Skeletal muscle satellite cell (primary cell): ENCODE results near the gene TMEM218.
A peak's percentile ranks its signal among the peaks of the same experiment; 100 is the strongest.

Source experiments
- H3K27me3 ChIP-seq: 2 replicates; pipeline ENCODE4 v1.7.0; 2013; ENCODE audit warnings: low read length; ENCODE audit not compliant: control insufficient read depth, insufficient read depth
- H3K36me3 ChIP-seq: 2 replicates; pipeline ENCODE4 v1.7.0; 2013; ENCODE audit warnings: mild to moderate bottlenecking, control low read depth, low read length; ENCODE audit not compliant: insufficient read depth
- H3K4me1 ChIP-seq: 2 replicates; pipeline ENCODE4 v1.7.0; 2013; ENCODE audit warnings: low read length; ENCODE audit not compliant: control insufficient read depth, insufficient read depth
- H3K4me2 ChIP-seq: 2 replicates; pipeline ENCODE4 v1.7.0; 2013; ENCODE audit warnings: mild to moderate bottlenecking, low read length
- H3K4me3 ChIP-seq: 2 replicates; pipeline ENCODE4 v1.7.0; 2013; ENCODE audit warnings: low read length
- H3K9ac ChIP-seq: 2 replicates; pipeline ENCODE4 v1.7.0; 2013; ENCODE audit warnings: mild to moderate bottlenecking, low read depth, low read length, moderate library complexity
- H3K9me3 ChIP-seq: replicated peaks from 2 replicates; pipeline ENCODE4 v1.7.0; 2013; ENCODE audit warnings: mild to moderate bottlenecking, control low read depth, low read length

TMEM218 gene

DNA sequence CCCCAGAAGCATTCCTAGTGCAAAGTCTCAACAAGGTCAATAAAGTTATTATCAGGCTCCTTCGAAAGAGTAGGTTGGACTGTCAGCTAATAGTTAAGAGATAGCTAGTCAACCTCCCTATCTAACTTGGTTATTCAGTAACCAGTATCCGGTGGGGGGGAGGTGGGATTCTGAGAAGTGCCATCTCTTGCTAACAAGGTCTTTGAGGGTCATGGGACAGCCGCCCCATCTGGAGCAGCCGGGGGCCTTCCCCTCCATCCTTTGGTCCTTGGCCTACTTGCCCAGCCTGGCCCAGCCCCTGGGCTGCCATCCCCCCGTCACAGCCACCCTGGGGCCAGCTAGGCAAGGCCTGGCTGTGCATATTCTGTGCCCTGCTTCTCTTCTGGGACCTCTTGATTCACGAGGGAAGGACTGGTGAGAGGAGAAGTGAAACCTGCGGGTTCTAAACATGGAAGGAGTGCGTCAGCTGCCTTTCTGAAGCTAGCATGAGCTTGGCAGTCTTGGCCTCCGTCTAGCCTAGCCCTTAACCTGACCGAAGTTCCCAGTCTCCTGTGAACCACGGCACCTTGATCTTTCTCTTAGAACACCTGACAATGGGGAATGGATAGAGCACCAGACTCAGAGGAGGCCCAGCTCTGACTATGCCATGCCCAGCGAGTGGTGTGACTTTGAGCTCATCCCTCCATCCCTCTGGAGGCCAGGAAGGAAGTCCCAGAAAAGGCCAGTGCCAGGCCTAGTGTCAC, 39.0 kb downstream of the TMEM218 start:
- no peaks in the 10 kb centered on the region for H3K9me3 ChIP-seq
- no peak overlapping the region for H3K4me2 ChIP-seq
- no peaks in the 10 kb centered on the region for H3K27me3 ChIP-seq
- H3K9ac ChIP-seq, result no peak overlapping the region
- H3K4me1 ChIP-seq, result peaks cover 24% of the 10 kb centered on the region
- no peak overlapping the region for H3K4me3 ChIP-seq
- no peaks in the 10 kb centered on the region for H3K36me3 ChIP-seq

DNA sequence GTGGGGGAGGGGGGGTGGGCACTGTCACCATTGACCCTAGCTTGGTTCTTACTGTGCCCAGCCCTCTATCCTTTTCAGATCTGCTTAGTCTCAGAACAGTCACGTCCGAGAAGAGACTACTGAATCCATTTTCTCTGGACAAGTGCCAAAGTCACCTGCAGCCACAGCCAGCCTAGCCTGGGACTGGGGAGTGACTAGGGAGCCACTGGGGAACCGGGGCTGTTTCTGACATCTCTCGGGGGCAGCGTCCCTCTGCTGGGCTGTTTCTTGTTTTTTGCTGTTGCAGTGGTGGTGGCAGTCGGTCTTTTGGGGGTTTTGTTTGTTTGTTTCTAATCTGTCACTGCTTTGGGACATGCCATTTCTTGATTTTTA, 39.6 kb downstream of the TMEM218 start:
- no peaks in the 10 kb centered on the region for H3K27me3 ChIP-seq
- H3K4me3 ChIP-seq, result no peak overlapping the region
- H3K4me1 ChIP-seq, result peaks cover 24% of the 10 kb centered on the region
- no peak overlapping the region for H3K9ac ChIP-seq
- no peak overlapping the region for H3K4me2 ChIP-seq
- H3K36me3 ChIP-seq, result no peaks in the 10 kb centered on the region
- H3K9me3 ChIP-seq, result no peaks in the 10 kb centered on the region

DNA sequence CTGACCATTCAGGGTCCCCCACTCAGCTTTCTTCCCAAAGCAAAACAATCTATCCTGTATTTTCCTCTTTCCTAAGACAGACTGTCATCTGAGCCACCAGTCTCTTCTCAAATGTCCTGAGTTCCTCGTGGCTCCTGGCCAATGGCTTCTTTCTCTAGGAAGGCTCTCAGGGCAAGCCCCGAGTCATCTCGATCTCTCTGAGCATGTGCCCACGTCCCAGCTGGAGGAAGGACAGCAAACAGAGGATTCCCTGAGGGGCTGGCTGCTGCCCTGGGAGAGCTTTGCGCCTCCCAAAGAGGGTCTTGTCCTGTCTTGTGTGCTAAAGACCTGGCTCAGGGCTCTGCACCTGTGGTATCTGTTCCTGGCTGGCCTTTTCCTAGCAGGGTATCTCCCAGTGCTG, 40.0 kb downstream of the TMEM218 start:
- Histone ChIP-seq H3K4me3 (no peak overlapping the region), H3K9ac (no peak overlapping the region), H3K27me3 (no peaks in the 10 kb centered on the region), H3K9me3 (no peaks in the 10 kb centered on the region), H3K36me3 (no peaks in the 10 kb centered on the region), H3K4me2 (peak overlapping the region; percentile 42), H3K4me1 (peaks cover 24% of the 10 kb centered on the region)

DNA sequence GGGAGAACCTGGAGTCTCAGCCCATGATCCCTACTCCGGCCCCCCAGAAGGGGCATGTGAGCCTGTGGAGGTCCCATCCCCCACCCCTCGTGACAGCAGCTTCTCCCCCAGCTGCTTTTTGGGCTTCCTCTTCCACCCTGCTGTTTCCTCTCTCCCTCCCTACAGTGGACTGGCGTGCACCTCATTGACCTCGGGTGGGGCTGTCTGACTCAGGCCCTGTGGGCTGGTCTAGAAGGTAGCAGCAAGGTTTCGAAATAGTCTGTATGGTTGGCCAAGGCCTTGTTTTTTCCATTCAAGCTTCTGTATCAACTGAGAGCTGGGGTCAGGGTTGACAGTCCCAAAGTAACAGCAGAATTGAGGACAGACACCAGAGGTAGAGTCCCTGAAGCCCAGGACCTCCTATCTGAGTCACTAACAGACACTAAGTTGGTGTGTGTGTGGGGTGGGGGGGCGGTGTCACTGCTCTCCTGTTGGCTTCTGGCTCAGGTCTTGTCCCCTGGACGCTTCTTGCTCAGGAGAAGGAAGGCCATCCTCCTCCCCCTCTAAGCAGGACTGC, 40.6 kb downstream of the TMEM218 start:
- peaks cover 24% of the 10 kb centered on the region for H3K4me1 ChIP-seq
- H3K36me3 ChIP-seq, result no peaks in the 10 kb centered on the region
- H3K4me3 ChIP-seq, result no peak overlapping the region
- no peaks in the 10 kb centered on the region for H3K9me3 ChIP-seq
- no peaks in the 10 kb centered on the region for H3K27me3 ChIP-seq
- no peak overlapping the region for H3K9ac ChIP-seq
- peak overlapping the region; percentile 42 for H3K4me2 ChIP-seq

DNA sequence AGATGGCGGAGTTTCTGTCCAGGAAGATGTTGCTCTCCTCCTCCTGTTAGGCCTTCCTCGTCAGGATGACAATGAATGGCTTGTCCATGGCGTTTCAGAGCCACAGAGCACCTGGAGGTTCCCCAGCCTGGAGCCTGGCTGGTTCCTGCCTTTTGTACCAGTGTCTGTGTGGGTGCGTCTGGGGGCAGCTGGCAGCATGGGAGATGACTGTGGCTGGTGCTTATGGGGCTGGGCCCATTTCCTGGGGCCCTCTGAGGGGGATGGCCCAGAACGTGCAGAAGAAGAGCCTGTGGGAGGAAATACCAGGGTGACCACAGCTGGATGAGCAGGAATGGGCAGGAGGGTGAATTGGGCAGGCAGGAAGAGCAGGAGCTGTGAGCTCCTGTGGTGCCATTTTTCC, 41.6 kb downstream of the TMEM218 start:
- Histone ChIP-seq H3K4me1 (peaks cover 24% of the 10 kb centered on the region), H3K36me3 (no peaks in the 10 kb centered on the region), H3K9ac (no peak overlapping the region), H3K4me2 (no peak overlapping the region), H3K27me3 (no peaks in the 10 kb centered on the region), H3K9me3 (no peaks in the 10 kb centered on the region), H3K4me3 (no peak overlapping the region)

DNA sequence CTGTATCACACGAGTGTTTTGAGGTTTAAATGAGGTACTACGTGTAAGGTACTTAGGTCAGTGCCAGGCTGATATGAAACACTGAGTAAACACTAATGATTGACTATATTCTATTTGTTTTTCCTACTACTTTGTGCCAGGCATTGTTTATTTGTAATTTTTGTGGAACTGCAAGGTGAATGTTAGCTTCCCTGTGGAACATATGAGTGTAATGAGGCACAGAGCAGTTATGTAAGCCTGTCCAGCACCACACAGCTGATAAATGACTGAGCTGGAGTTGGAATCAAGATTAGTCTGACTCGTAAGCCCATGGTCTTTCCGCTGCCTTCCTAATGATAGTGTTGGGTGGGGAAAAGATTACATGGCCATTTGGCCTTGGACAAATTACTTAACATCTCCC, 42.4 kb downstream of the TMEM218 start:
- no peak overlapping the region for H3K4me3 ChIP-seq
- no peaks in the 10 kb centered on the region for H3K9me3 ChIP-seq

DNA sequence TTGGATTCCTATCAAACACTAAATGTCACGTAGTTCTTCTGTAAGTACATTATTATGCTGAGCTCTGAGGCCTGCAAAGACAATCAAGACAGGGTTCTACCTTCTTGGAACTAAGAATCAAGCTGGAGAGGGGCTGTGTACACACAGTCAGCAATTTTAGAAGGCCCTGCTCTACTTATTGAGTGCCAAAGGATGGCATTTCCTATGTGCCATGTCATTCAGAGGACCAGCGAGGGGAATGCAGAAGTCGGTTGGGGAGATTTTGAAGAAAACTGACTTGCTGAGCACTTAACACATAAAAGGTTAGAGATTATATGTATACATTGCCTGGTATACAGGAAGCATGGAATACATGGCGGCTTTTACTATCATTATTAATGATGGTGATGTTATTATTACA, 43.1 kb downstream of the TMEM218 start:
- Histone ChIP-seq H3K27me3 (no peaks in the 10 kb centered on the region), H3K36me3 (no peaks in the 10 kb centered on the region)

More for the DNA sequence above, 42.4 kb downstream of the TMEM218 start:
- H3K4me2 ChIP-seq, result no peak overlapping the region
- H3K27me3 ChIP-seq, result no peaks in the 10 kb centered on the region
- H3K9ac ChIP-seq, result no peak overlapping the region
- H3K4me1 ChIP-seq, result peaks cover 24% of the 10 kb centered on the region
- no peaks in the 10 kb centered on the region for H3K36me3 ChIP-seq

DNA sequence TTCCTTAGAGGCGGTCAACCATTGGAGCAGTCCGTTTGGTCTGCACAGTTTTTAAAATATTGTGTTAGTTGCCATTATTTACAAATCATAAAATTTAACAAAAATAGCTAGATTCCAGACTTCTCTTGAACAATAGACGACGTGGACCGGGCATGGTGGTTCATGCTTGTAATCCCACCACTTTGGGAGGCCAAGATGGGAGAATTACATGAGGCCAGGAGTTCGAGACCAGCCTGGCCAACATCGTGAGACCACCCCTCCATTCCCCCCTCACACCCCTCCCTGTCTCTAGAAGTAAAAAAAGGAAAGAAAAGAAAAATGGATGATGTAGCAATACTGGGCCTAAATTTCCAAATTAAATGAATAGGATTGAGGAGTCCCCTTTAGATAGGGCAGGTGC, 47.4 kb downstream of the TMEM218 start:
- peaks cover 6% of the 10 kb centered on the region for H3K4me1 ChIP-seq
- no peaks in the 10 kb centered on the region for H3K27me3 ChIP-seq
- H3K9ac ChIP-seq, result peak overlapping the region; percentile 80
- peak overlapping the region; percentile 90 for H3K4me3 ChIP-seq
- H3K36me3 ChIP-seq, result no peaks in the 10 kb centered on the region
- H3K9me3 ChIP-seq, result no peaks in the 10 kb centered on the region
- H3K4me2 ChIP-seq, result peak overlapping the region; percentile 95

More for the DNA sequence above, 43.1 kb downstream of the TMEM218 start:
- H3K9me3 ChIP-seq, result no peaks in the 10 kb centered on the region
- no peak overlapping the region for H3K4me2 ChIP-seq
- H3K4me3 ChIP-seq, result no peak overlapping the region
- peaks cover 30% of the 10 kb centered on the region for H3K4me1 ChIP-seq
- no peak overlapping the region for H3K9ac ChIP-seq

DNA sequence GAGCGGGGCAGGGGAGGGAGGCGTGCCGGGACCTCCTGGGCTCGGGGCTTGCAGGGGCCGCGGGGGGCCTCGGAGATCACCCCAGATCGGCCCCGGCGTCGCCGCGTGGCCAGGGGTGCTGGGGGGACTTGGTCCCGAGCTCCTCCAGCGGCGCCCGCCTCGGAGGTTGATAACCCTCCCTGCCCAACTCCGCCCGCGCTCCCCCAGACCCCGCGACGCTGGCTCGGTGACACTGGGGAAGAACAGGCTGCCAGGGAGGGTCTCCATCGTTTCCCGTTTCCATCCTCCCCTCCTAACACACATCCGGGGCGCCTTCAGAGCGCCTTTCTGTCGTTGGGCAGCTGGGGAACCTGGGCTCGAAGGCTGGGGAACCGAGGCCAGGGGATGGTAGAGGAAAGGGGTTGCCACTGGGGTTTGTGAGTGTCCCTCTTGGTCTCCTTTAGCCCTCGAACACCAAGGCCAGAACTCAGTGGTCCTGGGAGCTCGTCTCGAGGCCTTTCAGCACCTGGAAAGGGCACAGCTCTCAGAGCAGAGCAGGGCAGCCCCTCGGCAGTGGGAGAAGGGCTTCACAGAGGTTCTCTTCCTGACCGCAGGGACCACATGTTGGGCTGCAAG, 47.9 kb downstream of the TMEM218 start:
- Histone ChIP-seq H3K4me1 (peaks cover 6% of the 10 kb centered on the region), H3K9ac (peak overlapping the region; percentile 80), H3K4me2 (peak overlapping the region; percentile 95), H3K27me3 (no peaks in the 10 kb centered on the region), H3K36me3 (no peaks in the 10 kb centered on the region), H3K9me3 (no peaks in the 10 kb centered on the region), H3K4me3 (peak overlapping the region; percentile 90)

DNA sequence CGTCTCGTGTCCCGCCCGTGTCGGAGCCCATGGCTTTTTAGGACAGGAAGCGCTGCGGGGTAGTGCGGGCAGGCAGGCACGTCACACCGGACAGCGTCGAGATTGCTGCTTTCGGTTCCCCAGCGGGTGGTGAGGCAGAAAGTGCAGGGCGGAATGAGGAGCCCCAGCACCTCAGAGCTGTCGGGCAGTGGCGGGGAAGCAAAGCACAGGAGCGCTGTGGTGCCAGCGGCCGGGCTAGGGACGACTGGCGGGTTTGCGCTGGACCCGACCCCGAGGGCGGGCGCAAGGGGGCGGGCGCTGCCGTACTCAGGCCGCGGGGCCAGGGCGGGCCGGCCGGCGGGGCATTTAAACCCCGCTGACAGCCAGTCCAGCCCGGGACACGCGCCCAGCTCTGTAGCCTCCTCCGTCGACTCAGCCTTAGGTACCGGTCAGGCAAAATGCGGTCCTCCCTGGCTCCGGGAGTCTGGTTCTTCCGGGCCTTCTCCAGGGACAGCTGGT, 48.4 kb downstream of the TMEM218 start, which contains the start of gene SLC37A2:
Gene SLC37A2, plus strand, starts transcription at position 375 of the 498 bp plus-strand sequence. Its CDS starts 63 bp downstream, at position 438.
- H3K4me2 ChIP-seq, result peak within 1 kb of the TSS; percentile 95
- H3K27me3 ChIP-seq, result no peaks in the 10 kb centered on the region
- H3K9me3 ChIP-seq, result no peaks in the 10 kb centered on the region
- H3K9ac ChIP-seq, result peak within 1 kb of the TSS; percentile 80
- no peaks in the 10 kb centered on the region for H3K36me3 ChIP-seq
- H3K4me3 ChIP-seq, result peak within 1 kb of the TSS; percentile 90
- H3K4me1 ChIP-seq, result peaks cover 6% of the 10 kb centered on the region

DNA sequence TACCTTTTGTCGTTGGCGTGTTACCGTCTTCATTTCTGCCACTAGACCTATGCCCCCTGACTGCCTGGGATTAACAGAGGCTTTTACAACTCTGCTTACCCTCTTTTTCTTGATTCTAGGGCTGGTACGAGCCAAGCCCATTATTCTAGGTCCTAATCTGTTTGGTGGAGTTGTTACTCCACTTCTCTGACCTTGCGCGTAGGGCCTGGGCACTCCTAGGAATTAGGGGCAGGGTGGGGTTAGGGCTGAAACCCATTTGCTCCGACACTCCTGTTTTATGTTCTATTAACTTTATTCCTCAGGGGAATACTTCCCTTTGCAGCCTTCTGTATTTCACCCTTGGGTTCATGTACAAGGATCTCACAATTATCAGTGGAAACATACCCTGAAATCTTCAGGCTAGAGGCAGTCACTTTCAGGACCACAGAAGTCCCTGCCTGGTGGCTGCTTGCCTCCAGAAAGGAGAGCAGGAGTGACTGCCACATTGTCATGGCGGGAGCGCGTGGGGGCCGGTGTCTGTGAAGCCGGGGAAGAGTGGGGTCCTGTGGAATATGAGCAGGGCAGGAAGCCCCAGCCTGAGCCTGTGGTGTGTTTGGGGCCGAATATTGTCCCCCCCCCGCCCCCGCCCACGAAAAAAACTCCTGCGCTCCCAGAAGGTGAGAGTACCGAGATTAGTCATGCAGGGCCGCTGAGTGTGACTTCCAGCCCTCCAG, 49.1 kb downstream of the TMEM218 start:
- H3K4me2 ChIP-seq, result peak overlapping the region; percentile 95
- no peaks in the 10 kb centered on the region for H3K9me3 ChIP-seq
- no peaks in the 10 kb centered on the region for H3K36me3 ChIP-seq
- H3K9ac ChIP-seq, result peak overlapping the region; percentile 80
- peaks cover 6% of the 10 kb centered on the region for H3K4me1 ChIP-seq
- peak overlapping the region; percentile 90 for H3K4me3 ChIP-seq
- no peaks in the 10 kb centered on the region for H3K27me3 ChIP-seq
